ENCODE measurements around the gene FGG. TPM values are rescaled to one million over a fixed set of nuclear protein-coding genes. Genes with fewer than 3 reads are reported as not detected.
A peak's percentile ranks its signal among the peaks of the same experiment; 100 is the strongest.

FGG gene
- total and polyA plus RNA-seq, 2 of the 13 experiments (the other 11 are each of a cell fraction or from before 2014, with no cell fraction given), result 1,037 to 2,423 TPM

DNA sequence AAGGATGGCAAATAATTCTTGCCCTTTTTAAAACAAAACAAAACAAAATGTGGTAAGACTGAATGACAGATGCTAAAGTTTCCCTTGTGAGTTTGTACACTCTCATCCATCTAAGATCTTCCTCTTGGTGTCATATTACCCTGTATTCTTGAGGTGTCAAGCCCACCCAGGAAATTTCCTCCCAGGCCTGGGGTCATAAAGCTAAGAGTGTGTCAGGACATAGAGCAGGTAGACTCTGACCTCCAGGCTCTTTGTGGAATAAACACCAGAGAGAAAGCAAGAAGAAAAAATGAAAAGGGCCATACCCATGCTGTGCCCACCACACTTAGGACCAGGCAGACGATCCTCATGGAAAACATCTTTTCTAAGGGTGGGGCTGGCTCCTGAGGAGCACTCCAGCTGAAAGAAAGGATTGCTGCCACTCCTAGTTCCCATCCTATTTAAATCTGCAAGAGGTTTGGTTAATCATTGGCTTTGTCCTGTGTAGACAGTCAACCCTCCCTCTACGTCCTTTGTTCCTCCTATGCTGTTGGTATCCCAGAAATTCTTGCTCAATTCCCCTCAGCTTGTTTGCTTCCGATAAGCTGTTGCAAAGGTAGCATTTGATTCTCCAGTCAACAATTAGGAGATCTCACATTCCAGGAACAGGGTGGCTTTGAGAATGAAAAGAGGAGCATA, 22.0 kb downstream of the FGG start, which contains the start of gene FGA (continued):
- TF ChIP-seq RFXAP (CRISPR knock-in tag; IDR thresholded peaks at IDR 0.05; ENCODE audit: borderline replicate concordance) (no peak), ATF6 (CRISPR knock-in tag; conservative IDR thresholded peaks at IDR 0.05) (no peak), TOPORS (CRISPR knock-in tag; IDR thresholded peaks at IDR 0.05) (no peak), YEATS2 (CRISPR knock-in tag; IDR thresholded peaks at IDR 0.05; ENCODE audit: borderline replicate concordance) (no peak), TARDBP (CRISPR knock-in tag; IDR thresholded peaks at IDR 0.05) (peak; percentile 93), POLR2A (IDR thresholded peaks at IDR 0.05; ENCODE audit: insufficient read depth in 1 of 2, low read depth in 2 of 2, low read length in 2 of 2) (peak; percentile 82 to 88), THYN1 (CRISPR knock-in tag; IDR thresholded peaks at IDR 0.05; ENCODE audit: borderline replicate concordance, low read depth) (no peak), MYC (CRISPR knock-in tag; IDR thresholded peaks at IDR 0.05; ENCODE audit: borderline replicate concordance) (no peak), ZNF572 (CRISPR knock-in tag; IDR thresholded peaks at IDR 0.05) (no peak), ARID2 (CRISPR knock-in tag; IDR thresholded peaks at IDR 0.05; ENCODE audit: borderline replicate concordance) (no peak), ZNF766 (CRISPR knock-in tag; IDR thresholded peaks at IDR 0.05; ENCODE audit: borderline replicate concordance) (peak; percentile 59; the same call in 1 of the 2 replicates), FOXO4 (CRISPR knock-in tag; conservative IDR thresholded peaks at IDR 0.05) (0 out of 2 replicates have a peak, but pooled peaks have one; percentile 55), CBX5 (CRISPR knock-in tag; IDR thresholded peaks at IDR 0.05; ENCODE audit: borderline replicate concordance) (peak; percentile 70; the same call in 1 of the 2 replicates), ZBTB43 (CRISPR knock-in tag; conservative IDR thresholded peaks at IDR 0.05) (peak; percentile 90), ZNF256 (CRISPR knock-in tag; conservative IDR thresholded peaks at IDR 0.05) (0 out of 2 replicates have a peak, but pooled peaks have one; percentile 60), MEIS2 (CRISPR knock-in tag; IDR thresholded peaks at IDR 0.05) (peak; percentile 86), ZFP62 (CRISPR knock-in tag; IDR thresholded peaks at IDR 0.05) (no peak)
- TF ChIP-seq, protein P1, sequence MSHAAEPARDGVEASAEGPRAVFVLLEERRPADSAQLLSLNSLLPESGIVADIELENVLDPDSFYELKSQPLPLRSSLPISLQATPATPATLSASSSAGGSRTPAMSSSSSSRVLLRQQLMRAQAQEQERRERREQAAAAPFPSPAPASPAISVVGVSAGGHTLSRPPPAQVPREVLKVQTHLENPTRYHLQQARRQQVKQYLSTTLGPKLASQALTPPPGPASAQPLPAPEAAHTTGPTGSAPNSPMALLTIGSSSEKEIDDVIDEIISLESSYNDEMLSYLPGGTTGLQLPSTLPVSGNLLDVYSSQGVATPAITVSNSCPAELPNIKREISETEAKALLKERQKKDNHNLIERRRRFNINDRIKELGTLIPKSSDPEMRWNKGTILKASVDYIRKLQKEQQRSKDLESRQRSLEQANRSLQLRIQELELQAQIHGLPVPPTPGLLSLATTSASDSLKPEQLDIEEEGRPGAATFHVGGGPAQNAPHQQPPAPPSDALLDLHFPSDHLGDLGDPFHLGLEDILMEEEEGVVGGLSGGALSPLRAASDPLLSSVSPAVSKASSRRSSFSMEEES (CRISPR knock-in tag; IDR thresholded peaks at IDR 0.05), result peak; percentile 87
- TF ChIP-seq, protein P2, sequence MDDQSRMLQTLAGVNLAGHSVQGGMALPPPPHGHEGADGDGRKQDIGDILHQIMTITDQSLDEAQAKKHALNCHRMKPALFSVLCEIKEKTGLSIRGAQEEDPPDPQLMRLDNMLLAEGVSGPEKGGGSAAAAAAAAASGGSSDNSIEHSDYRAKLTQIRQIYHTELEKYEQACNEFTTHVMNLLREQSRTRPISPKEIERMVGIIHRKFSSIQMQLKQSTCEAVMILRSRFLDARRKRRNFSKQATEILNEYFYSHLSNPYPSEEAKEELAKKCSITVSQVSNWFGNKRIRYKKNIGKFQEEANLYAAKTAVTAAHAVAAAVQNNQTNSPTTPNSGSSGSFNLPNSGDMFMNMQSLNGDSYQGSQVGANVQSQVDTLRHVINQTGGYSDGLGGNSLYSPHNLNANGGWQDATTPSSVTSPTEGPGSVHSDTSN (CRISPR knock-in tag; IDR thresholded peaks at IDR 0.05; ENCODE audit: borderline replicate concordance), result no peak
- TF ChIP-seq, protein P3, sequence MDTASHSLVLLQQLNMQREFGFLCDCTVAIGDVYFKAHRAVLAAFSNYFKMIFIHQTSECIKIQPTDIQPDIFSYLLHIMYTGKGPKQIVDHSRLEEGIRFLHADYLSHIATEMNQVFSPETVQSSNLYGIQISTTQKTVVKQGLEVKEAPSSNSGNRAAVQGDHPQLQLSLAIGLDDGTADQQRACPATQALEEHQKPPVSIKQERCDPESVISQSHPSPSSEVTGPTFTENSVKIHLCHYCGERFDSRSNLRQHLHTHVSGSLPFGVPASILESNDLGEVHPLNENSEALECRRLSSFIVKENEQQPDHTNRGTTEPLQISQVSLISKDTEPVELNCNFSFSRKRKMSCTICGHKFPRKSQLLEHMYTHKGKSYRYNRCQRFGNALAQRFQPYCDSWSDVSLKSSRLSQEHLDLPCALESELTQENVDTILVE (CRISPR knock-in tag; IDR thresholded peaks at IDR 0.05), result peak; percentile 69; the same call in 1 of the 2 replicates

Data from HepG2 (cell line).